Transverse colon (tissue), 3 donors: ENCODE data around the gene DMXL2.

Experiments used
- CTCF ChIP-seq, 5 experiments: fragments of 200-600 bp in 3 of 5; fragments of 450-650 bp in 2 of 5; sonication (generic) in 3 of 5; IDR thresholded peaks; 1 replicate in 2 of 5; 2 replicates in 3 of 5; pipeline ENCODE4 v1.5.1; 2016 to 2017; ENCODE audit warnings: antibody characterized with exemption in 5 of 5, inconsistent platforms in 3 of 5, mild to moderate bottlenecking in 2 of 5, moderate library complexity in 1 of 5
- POLR2A ChIP-seq: fragments of 450-650 bp; IDR thresholded peaks from one replicate; pipeline ENCODE4 v1.6.1; 2016; ENCODE audit warnings: antibody characterized with exemption, mild to moderate bottlenecking, moderate library complexity

GRCh38 chr15:51602484-51602883, 20.1 kb downstream of the DMXL2 start:
- TF ChIP-seq POLR2A: no peak
- no peak for TF ChIP-seq CTCF (IDR thresholded peaks at IDR 0.05)
